Activated CD8-positive, alpha-beta memory T cell treated with anti-CD3 and anti-CD28 coated beads, Interleukin-2, amount 10 ng/mL, durations not matched to agents 7 days and 5 days (primary cell): Measurements from ENCODE around the gene UNC5C. TPM values are rescaled to one million over a fixed set of nuclear protein-coding genes. Genes with fewer than 3 reads are reported as not detected.

Source experiments
- ATAC-seq: fragments of 150-1000 bp; cut with Tn5 transposase; one replicate; pipeline ENCODE4 v1.10.0; 2021; ENCODE audit warnings: moderate library complexity
- CTCF ChIA-PET: fragments of 350-600 bp; sonication (Branson Sonifier 250); formaldehyde crosslinking; loops from one replicate; lab custom pipeline; 2021; ENCODE audit warnings: antibody characterized with exemption; lab: Charles Lee
- DNase-seq: peaks from one replicate; pipeline ENCODE4 v3.0.0-alpha.2; 2020
- H3K27ac Mint-ChIP-seq: one replicate; pipeline ENCODE4 v1.8.0; 2021; ENCODE audit warnings: mild to moderate bottlenecking, mixed read lengths
- H3K27me3 Mint-ChIP-seq: one replicate; pipeline ENCODE4 v1.8.0; 2021; ENCODE audit warnings: mixed read lengths
- H3K36me3 Mint-ChIP-seq: one replicate; pipeline ENCODE4 v1.8.0; 2021; ENCODE audit warnings: mild to moderate bottlenecking, mixed read lengths
- H3K4me1 Mint-ChIP-seq: one replicate; pipeline ENCODE4 v1.8.0; 2021; ENCODE audit warnings: mixed read lengths
- H3K4me3 Mint-ChIP-seq: one replicate; pipeline ENCODE4 v1.8.0; 2021; ENCODE audit warnings: mild to moderate bottlenecking, moderate library complexity, mixed read lengths
- H3K9me3 Mint-ChIP-seq: one replicate; pipeline ENCODE4 v1.8.0; 2022; ENCODE audit warnings: low read depth, mixed read lengths
- total RNA-seq, 2 experiments: library from RNA; stranded (reverse); gene quantifications; one replicate each; pipeline ENCODE4 v1.2.3, GENCODE V29; 2021

UNC5C gene
- total RNA-seq, 2 experiments from 2014 or later, result not detected

GRCh38 chr4:95446173-95446572 lies 102.6 kb downstream of the UNC5C start:
- DNase-seq (no peak), ATAC-seq (no peak)
- Mint-ChIP-seq H3K36me3 (no peaks in the 10 kb centered on the region), H3K9me3 (no peaks in the 10 kb centered on the region), H3K4me1 (no peaks in the 10 kb centered on the region), H3K27me3 (no peaks in the 10 kb centered on the region), H3K27ac (no peak overlapping the region), H3K4me3 (no peak overlapping the region)
- CTCF ChIA-PET, result no interaction called here

- Mint-ChIP-seq H3K4me1 (no peaks in the 10 kb centered on the region), H3K9me3 (no peaks in the 10 kb centered on the region), H3K4me3 (no peak overlapping the region), H3K36me3 (no peaks in the 10 kb centered on the region), H3K27me3 (no peaks in the 10 kb centered on the region), H3K27ac (no peak overlapping the region)
- DNase-seq, result no peak
- ATAC-seq, result no peak
- CTCF ChIA-PET, result no interaction called here
Observed at GRCh38 chr4:95445251-95445650, 103.5 kb downstream of the UNC5C start.

- CTCF ChIA-PET, result no interaction called here
- no peak overlapping the region for H3K27ac Mint-ChIP-seq
- DNase-seq (no peak), ATAC-seq (no peak)
- no peaks in the 10 kb centered on the region for H3K9me3 Mint-ChIP-seq
- no peaks in the 10 kb centered on the region for H3K27me3 Mint-ChIP-seq
- no peaks in the 10 kb centered on the region for H3K4me1 Mint-ChIP-seq
- no peaks in the 10 kb centered on the region for H3K36me3 Mint-ChIP-seq
- H3K4me3 Mint-ChIP-seq, result no peak overlapping the region
Observed at GRCh38 chr4:95444812-95445211, 104.0 kb downstream of the UNC5C start.

- CTCF ChIA-PET, result no interaction called here
- Mint-ChIP-seq H3K9me3 (no peaks in the 10 kb centered on the region), H3K4me1 (no peaks in the 10 kb centered on the region), H3K4me3 (no peak overlapping the region), H3K27ac (no peak overlapping the region), H3K27me3 (no peaks in the 10 kb centered on the region), H3K36me3 (no peaks in the 10 kb centered on the region)
- no peak for ATAC-seq
- no peak for DNase-seq
Observed at GRCh38 chr4:95439896-95440295, 108.9 kb downstream of the UNC5C start.

GRCh38 chr4:95439071-95439470 lies 109.7 kb downstream of the UNC5C start:
- DNase-seq (no peak), ATAC-seq (no peak)
- H3K27ac Mint-ChIP-seq, result no peak overlapping the region
- no peak overlapping the region for H3K4me3 Mint-ChIP-seq
- H3K4me1 Mint-ChIP-seq, result no peaks in the 10 kb centered on the region
- H3K9me3 Mint-ChIP-seq, result no peaks in the 10 kb centered on the region
- H3K36me3 Mint-ChIP-seq, result no peaks in the 10 kb centered on the region
- no peaks in the 10 kb centered on the region for H3K27me3 Mint-ChIP-seq
- CTCF ChIA-PET, result no interaction called here

- Mint-ChIP-seq H3K36me3 (no peaks in the 10 kb centered on the region), H3K9me3 (no peaks in the 10 kb centered on the region), H3K4me3 (no peak overlapping the region), H3K4me1 (no peaks in the 10 kb centered on the region), H3K27me3 (no peaks in the 10 kb centered on the region), H3K27ac (no peak overlapping the region)
- DNase-seq, result no peak
- CTCF ChIA-PET, result no interaction called here
- no peak for ATAC-seq
Observed at GRCh38 chr4:95432466-95432865, 116.3 kb downstream of the UNC5C start.

GRCh38 chr4:95431678-95432077 lies 117.1 kb downstream of the UNC5C start:
- no peaks in the 10 kb centered on the region for H3K9me3 Mint-ChIP-seq
- no peak overlapping the region for H3K4me3 Mint-ChIP-seq
- no peaks in the 10 kb centered on the region for H3K36me3 Mint-ChIP-seq
- ATAC-seq (no peak), DNase-seq (no peak)
- H3K27ac Mint-ChIP-seq, result no peak overlapping the region
- no peaks in the 10 kb centered on the region for H3K4me1 Mint-ChIP-seq
- H3K27me3 Mint-ChIP-seq, result no peaks in the 10 kb centered on the region
- CTCF ChIA-PET, result no interaction called here

GRCh38 chr4:95429416-95429815 lies 119.4 kb downstream of the UNC5C start:
- no peak overlapping the region for H3K4me3 Mint-ChIP-seq
- no peak overlapping the region for H3K27ac Mint-ChIP-seq
- H3K36me3 Mint-ChIP-seq, result no peaks in the 10 kb centered on the region
- no peaks in the 10 kb centered on the region for H3K9me3 Mint-ChIP-seq
- no peaks in the 10 kb centered on the region for H3K4me1 Mint-ChIP-seq
- CTCF ChIA-PET, result no interaction called here
- no peak for DNase-seq
- no peaks in the 10 kb centered on the region for H3K27me3 Mint-ChIP-seq
- ATAC-seq, result no peak

GRCh38 chr4:95428291-95429070 lies 120.3 kb downstream of the UNC5C start:
- Mint-ChIP-seq H3K4me1 (no peaks in the 10 kb centered on the region), H3K27ac (no peak overlapping the region), H3K9me3 (no peaks in the 10 kb centered on the region), H3K4me3 (no peak overlapping the region), H3K27me3 (no peaks in the 10 kb centered on the region), H3K36me3 (no peaks in the 10 kb centered on the region)
- CTCF ChIA-PET, result no interaction called here
- DNase-seq, result no peak
- no peak for ATAC-seq

GRCh38 chr4:95426455-95426854 lies 122.3 kb downstream of the UNC5C start:
- ATAC-seq (no peak), DNase-seq (no peak)
- Mint-ChIP-seq H3K27me3 (no peaks in the 10 kb centered on the region), H3K27ac (no peak overlapping the region), H3K4me1 (no peaks in the 10 kb centered on the region), H3K36me3 (no peaks in the 10 kb centered on the region), H3K9me3 (no peaks in the 10 kb centered on the region), H3K4me3 (peak overlapping the region; percentile 3)
- CTCF ChIA-PET, result no interaction called here

GRCh38 chr4:95422436-95422835 lies 126.3 kb downstream of the UNC5C start:
- ATAC-seq (no peak), DNase-seq (no peak)
- H3K27ac Mint-ChIP-seq, result no peak overlapping the region
- no peak overlapping the region for H3K4me3 Mint-ChIP-seq
- no peaks in the 10 kb centered on the region for H3K4me1 Mint-ChIP-seq
- CTCF ChIA-PET, result no interaction called here
- H3K27me3 Mint-ChIP-seq, result no peaks in the 10 kb centered on the region
- no peaks in the 10 kb centered on the region for H3K36me3 Mint-ChIP-seq
- no peaks in the 10 kb centered on the region for H3K9me3 Mint-ChIP-seq

GRCh38 chr4:95421869-95422268 lies 126.9 kb downstream of the UNC5C start:
- DNase-seq, result no peak
- CTCF ChIA-PET, result no interaction called here
- Mint-ChIP-seq H3K9me3 (no peaks in the 10 kb centered on the region), H3K36me3 (no peaks in the 10 kb centered on the region), H3K4me1 (no peaks in the 10 kb centered on the region), H3K27me3 (no peaks in the 10 kb centered on the region), H3K27ac (no peak overlapping the region), H3K4me3 (no peak overlapping the region)
- ATAC-seq, result no peak

- CTCF ChIA-PET, result no interaction called here
- Mint-ChIP-seq H3K36me3 (no peaks in the 10 kb centered on the region), H3K9me3 (no peaks in the 10 kb centered on the region), H3K4me1 (no peaks in the 10 kb centered on the region), H3K4me3 (no peak overlapping the region), H3K27me3 (no peaks in the 10 kb centered on the region), H3K27ac (no peak overlapping the region)
- no peak for DNase-seq
- ATAC-seq, result no peak
Observed at GRCh38 chr4:95417531-95417930, 131.2 kb downstream of the UNC5C start.

- CTCF ChIA-PET, result no interaction called here
- no peaks in the 10 kb centered on the region for H3K4me1 Mint-ChIP-seq
- ATAC-seq (no peak), DNase-seq (no peak)
- no peaks in the 10 kb centered on the region for H3K36me3 Mint-ChIP-seq
- H3K27me3 Mint-ChIP-seq, result no peaks in the 10 kb centered on the region
- no peak overlapping the region for H3K27ac Mint-ChIP-seq
- H3K9me3 Mint-ChIP-seq, result no peaks in the 10 kb centered on the region
- H3K4me3 Mint-ChIP-seq, result no peak overlapping the region
Observed at GRCh38 chr4:95415346-95415771, 133.4 kb downstream of the UNC5C start.
